ENCODE results near the gene R3HDM2. TPM values are rescaled to one million over a fixed set of nuclear protein-coding genes. Genes with fewer than 3 reads are reported as not detected.

R3HDM2 gene
- polyA plus RNA-seq, 1 experiment: 20.0 TPM

DNA sequence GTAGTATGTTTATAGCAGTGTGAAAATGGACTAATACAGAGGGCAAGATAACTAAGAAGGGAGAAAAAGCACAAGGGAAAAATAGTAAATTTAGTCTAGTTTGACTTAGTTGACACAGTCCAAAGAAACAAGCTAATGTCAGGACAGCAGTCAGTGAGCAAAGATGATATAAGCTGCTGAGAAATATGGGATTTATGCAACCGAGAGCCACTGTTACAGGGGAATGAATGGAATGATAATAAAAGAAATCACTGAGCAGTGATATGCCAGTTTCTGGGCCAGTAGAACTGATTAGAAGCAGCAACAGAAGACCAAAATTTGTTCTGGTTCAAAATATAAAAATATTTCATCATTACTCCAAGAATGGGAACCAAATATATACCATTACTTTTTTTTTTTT is 60.1 kb downstream of the R3HDM2 start:
- ChIA-PET POLR2A (no interaction called here), CTCF (interaction anchor here (0.8 to 1.5 kb wide), 3 partner anchors 63 to 88 kb away, joined by 3 to 4 read pairs (median 4); partner anchors contain the start of gene GLI1)
- Histone ChIP-seq H3K9me3 (ENCODE audit: control insufficient read depth, insufficient read depth, low read length) (peaks cover 4% of the 10 kb centered on the region; the same call in 1 of the 2 replicates), H3K27ac (ENCODE audit: low read depth, low read length) (no peak overlapping the region), H3K27me3 (ENCODE audit: control insufficient read depth, insufficient read depth, low read length) (no peaks in the 10 kb centered on the region), H3K4me3 (ENCODE audit: low read depth, low read length) (no peak overlapping the region)
- TF ChIP-seq, protein P1, sequence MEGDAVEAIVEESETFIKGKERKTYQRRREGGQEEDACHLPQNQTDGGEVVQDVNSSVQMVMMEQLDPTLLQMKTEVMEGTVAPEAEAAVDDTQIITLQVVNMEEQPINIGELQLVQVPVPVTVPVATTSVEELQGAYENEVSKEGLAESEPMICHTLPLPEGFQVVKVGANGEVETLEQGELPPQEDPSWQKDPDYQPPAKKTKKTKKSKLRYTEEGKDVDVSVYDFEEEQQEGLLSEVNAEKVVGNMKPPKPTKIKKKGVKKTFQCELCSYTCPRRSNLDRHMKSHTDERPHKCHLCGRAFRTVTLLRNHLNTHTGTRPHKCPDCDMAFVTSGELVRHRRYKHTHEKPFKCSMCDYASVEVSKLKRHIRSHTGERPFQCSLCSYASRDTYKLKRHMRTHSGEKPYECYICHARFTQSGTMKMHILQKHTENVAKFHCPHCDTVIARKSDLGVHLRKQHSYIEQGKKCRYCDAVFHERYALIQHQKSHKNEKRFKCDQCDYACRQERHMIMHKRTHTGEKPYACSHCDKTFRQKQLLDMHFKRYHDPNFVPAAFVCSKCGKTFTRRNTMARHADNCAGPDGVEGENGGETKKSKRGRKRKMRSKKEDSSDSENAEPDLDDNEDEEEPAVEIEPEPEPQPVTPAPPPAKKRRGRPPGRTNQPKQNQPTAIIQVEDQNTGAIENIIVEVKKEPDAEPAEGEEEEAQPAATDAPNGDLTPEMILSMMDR (IDR thresholded peaks at IDR 0.05; ENCODE audit: low read depth, low read length): no peak
- no peak for DNase-seq (ENCODE audit: low read depth, low spot score)

DNA sequence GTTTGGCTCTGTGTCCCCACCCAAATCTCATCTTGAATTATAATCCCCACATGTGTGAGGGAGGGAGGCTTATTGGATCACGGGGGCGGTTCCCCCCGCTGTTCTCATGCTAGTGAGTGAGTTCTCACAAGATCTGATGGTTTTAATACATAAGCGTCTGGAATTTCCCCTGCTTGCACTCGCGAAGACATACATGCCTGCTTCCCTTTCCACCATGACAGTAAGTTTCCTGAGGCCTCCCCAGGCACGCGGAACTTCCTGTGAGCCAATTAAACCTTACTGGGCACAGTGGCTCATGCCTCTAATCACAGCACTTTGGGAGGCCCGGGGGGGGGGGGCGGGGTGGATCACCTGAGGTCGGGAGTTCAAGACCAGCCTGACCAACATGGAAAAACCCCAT is 60.8 kb downstream of the R3HDM2 start:
- CTCF ChIA-PET: interaction anchor here (1.0 to 1.5 kb wide), 2 partner anchors 83 to 89 kb away, joined by 4 read pairs; partner anchors contain the start of gene GLI1
- no peak for DNase-seq (ENCODE audit: low read depth, low spot score)
- Histone ChIP-seq H3K9me3 (ENCODE audit: control insufficient read depth, insufficient read depth, low read length) (peaks cover 4% of the 10 kb centered on the region; the same call in 1 of the 2 replicates), H3K27me3 (ENCODE audit: control insufficient read depth, insufficient read depth, low read length) (no peaks in the 10 kb centered on the region), H3K4me3 (ENCODE audit: low read depth, low read length) (no peak overlapping the region), H3K27ac (ENCODE audit: low read depth, low read length) (no peak overlapping the region)
- POLR2A ChIA-PET: no interaction called here
- TF ChIP-seq, protein P1 (IDR thresholded peaks at IDR 0.05; ENCODE audit: low read depth, low read length): no peak

DNA sequence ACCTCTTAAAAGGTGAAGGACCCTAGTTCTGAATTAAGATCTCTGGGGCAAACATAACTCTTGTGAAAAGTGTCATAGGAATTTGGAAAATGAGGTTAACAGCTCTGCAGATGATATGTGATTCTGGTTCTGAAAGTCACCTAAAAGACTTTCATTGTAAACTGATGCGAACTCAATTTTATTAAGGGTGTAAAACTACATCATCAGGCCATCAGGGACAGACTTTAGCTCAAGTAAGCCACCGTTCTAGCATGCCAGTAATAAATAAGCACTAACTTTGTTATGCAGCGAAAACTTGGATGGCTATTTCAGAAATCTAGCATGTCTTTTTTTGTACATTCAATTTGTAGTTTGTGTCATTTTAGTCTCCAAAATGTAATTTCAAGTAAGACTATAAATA is 61.6 kb downstream of the R3HDM2 start:
- ChIA-PET CTCF (no interaction called here), POLR2A (no interaction called here)
- no peak for DNase-seq (ENCODE audit: low read depth, low spot score)
- Histone ChIP-seq H3K4me3 (ENCODE audit: low read depth, low read length) (no peak overlapping the region), H3K27me3 (ENCODE audit: control insufficient read depth, insufficient read depth, low read length) (no peaks in the 10 kb centered on the region), H3K9me3 (ENCODE audit: control insufficient read depth, insufficient read depth, low read length) (peaks cover 4% of the 10 kb centered on the region; the same call in 1 of the 2 replicates), H3K27ac (ENCODE audit: low read depth, low read length) (no peak overlapping the region)
- TF ChIP-seq, protein P1 (IDR thresholded peaks at IDR 0.05; ENCODE audit: low read depth, low read length): no peak

DNA sequence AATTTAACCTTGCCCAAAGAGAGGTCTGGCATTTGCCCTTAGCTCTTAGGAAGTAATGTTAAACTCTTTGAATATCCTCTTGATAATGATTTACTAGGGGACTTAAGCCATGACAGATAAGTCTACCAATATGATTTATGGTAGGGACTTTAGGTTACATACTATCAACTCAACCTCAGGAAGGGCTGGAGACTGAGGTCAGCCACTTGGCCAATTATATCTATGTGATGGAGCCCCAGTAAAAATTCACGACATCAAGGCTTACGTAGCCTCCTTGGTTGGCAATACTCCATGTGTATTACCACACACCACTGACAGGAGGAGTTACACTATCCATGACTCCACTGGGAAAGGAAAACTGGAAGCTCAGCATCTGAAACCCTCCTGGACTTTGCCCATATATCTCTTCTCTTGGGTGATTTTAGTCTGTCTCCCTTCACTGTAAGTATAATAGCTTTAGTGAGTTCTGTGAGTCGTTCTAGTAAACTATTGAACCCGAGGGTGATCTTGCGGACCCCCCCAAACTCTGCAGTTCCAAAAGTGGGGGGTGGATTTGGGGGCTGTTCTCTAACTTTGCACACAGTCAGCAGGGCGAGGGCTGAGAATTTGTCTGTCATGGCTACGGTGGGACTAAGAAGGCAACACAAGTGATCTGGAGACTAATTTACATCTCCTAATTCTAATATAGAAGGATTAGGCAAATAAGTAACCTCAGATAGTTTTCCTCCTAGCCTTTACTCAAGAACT is 62.3 kb downstream of the R3HDM2 start:
- peaks cover 4% of the 10 kb centered on the region; the same call in 1 of the 2 replicates for H3K9me3 ChIP-seq (ENCODE audit: control insufficient read depth, insufficient read depth, low read length)
- no peak overlapping the region for H3K27ac ChIP-seq (ENCODE audit: low read depth, low read length)
- H3K27me3 ChIP-seq (ENCODE audit: control insufficient read depth, insufficient read depth, low read length): no peaks in the 10 kb centered on the region
- DNase-seq (ENCODE audit: low read depth, low spot score): no peak
- H3K4me3 ChIP-seq (ENCODE audit: low read depth, low read length): no peak overlapping the region
- CTCF ChIA-PET: interaction anchor here (0.8 to 1.3 kb wide), 2 partner anchors 61 to 90 kb away, joined by 4 read pairs; no protein-coding TSS in a partner anchor
- TF ChIP-seq, protein P1 (IDR thresholded peaks at IDR 0.05; ENCODE audit: low read depth, low read length): no peak
- POLR2A ChIA-PET: no interaction called here

DNA sequence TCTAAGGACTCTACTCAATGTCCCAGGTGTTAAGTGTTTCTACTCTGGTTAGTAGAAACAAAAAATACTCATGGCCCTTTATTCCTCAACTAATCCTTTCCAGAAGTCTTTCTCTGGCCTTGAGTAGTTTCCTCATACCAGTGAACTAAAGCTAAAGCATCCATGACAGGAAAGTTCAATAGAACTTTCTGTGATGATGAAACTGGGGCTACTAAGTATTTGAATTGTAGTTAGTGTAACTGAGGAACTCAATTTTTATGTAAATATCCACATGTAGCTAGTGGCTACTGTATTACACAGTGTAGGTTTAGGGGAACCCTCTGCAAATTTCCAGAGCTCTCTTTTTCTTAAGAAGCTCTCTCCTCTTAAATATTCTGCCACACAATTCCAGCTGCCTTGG is 63.7 kb downstream of the R3HDM2 start:
- TF ChIP-seq, protein P1 (IDR thresholded peaks at IDR 0.05; ENCODE audit: low read depth, low read length): no peak
- POLR2A ChIA-PET: interaction anchor here (0.5 kb wide), 1 partner anchor 26 kb away, joined by 7 read pairs; no protein-coding TSS in a partner anchor
- CTCF ChIA-PET: interaction anchor here (0.8 kb wide), 1 partner anchor 84 kb away, joined by 3 read pairs; no protein-coding TSS in a partner anchor
- Histone ChIP-seq H3K27ac (ENCODE audit: low read depth, low read length) (no peak overlapping the region), H3K9me3 (ENCODE audit: control insufficient read depth, insufficient read depth, low read length) (peaks cover 4% of the 10 kb centered on the region; the same call in 1 of the 2 replicates), H3K4me3 (ENCODE audit: low read depth, low read length) (no peak overlapping the region), H3K27me3 (ENCODE audit: control insufficient read depth, insufficient read depth, low read length) (no peaks in the 10 kb centered on the region)
- DNase-seq (ENCODE audit: low read depth, low spot score): no peak
